ENCODE results near the gene ASTN2.

- no peak for TF ChIP-seq CTCF (IDR thresholded peaks at IDR 0.05)
- TF ChIP-seq POLR2A (IDR thresholded peaks at IDR 0.05), result no peak
Measured at GRCh38 chr9:116700882-116701865, 713.7 kb downstream of the ASTN2 start.

Data from lower leg skin (tissue), 3 donors.